Thyroid gland (tissue), 4 donors: ENCODE results near the gene TSGA10. TPM values are rescaled to one million over a fixed set of nuclear protein-coding genes. Genes with fewer than 3 reads are reported as not detected.
"Not testable (repeated sequence)": the region's sequence is repeated elsewhere in the genome, so short reads cannot be mapped to it uniquely, and the experiment has no call there.

Experiments used
- DNase-seq, 2 donors: peaks; one replicate each; pipeline ENCODE4 v3.0.0-alpha.2; 2019
- H3K27ac ChIP-seq, 3 donors: fragments of 200-600 bp; sonication (generic); 1 replicate in 2 of 3; 2 replicates in 1 of 3; pipeline ENCODE4 v1.5.1; 2016 to 2019; ENCODE audit warnings: mild to moderate bottlenecking in 1 of 3, moderate library complexity in 1 of 3
- H3K27me3 ChIP-seq: fragments of 200-600 bp; sonication (generic); one replicate; pipeline ENCODE4 v1.5.1; 2019
- H3K36me3 ChIP-seq, 2 donors: fragments of 200-600 bp; sonication (generic); one replicate each; pipeline ENCODE4 v1.5.1; 2016 to 2019
- H3K4me1 ChIP-seq, 2 donors: fragments of 200-600 bp; sonication (generic); one replicate each; pipeline ENCODE4 v1.5.1; 2017 to 2019
- H3K4me3 ChIP-seq, 3 donors: fragments of 200-600 bp; sonication (generic); replicated peaks in 1 of 3; 1 replicate in 2 of 3; 2 replicates in 1 of 3; pipeline ENCODE4 v1.5.1; 2016; ENCODE audit warnings: mild to moderate bottlenecking in 1 of 3
- H3K9me3 ChIP-seq: fragments of 200-600 bp; sonication (generic); one replicate; pipeline ENCODE4 v1.5.1; 2017
- CTCF ChIP-seq, 6 experiments: fragments of 200-600 bp in 3 of 6; fragments of 450-650 bp in 3 of 6; sonication (generic) in 3 of 6; IDR thresholded peaks; one replicate each; pipeline ENCODE4 v1.5.1; 2016 to 2019; ENCODE audit warnings: antibody characterized with exemption in 6 of 6, mild to moderate bottlenecking in 2 of 6, inconsistent platforms in 1 of 6, moderate library complexity in 1 of 6
- POLR2A ChIP-seq, 2 donors: fragments of 450-650 bp; IDR thresholded peaks; one replicate each; pipeline ENCODE4 v1.6.1; 2017; ENCODE audit warnings: antibody characterized with exemption in 2 of 2, mild to moderate bottlenecking in 2 of 2, moderate library complexity in 1 of 2
- WGBS, 2 donors: methylation state at CpG; one replicate each; pipeline ENCODE4 v1.1.5; 2017; 5-methylcytosine and 5-hydroxymethylcytosine counted together
- intact Hi-C: fragments of 100-400 bp; cut with DNase I; formaldehyde crosslinking; loops from one replicate; pipeline ENCODE4 v1.15.1; 2023
- total RNA-seq, 4 donors: library from RNA; depleted of rRNA; stranded (reverse); fragments of >200 nt; gene quantifications; one replicate each; pipeline ENCODE4 v1.2.3, GENCODE V29; 2016

The TSGA10 gene
- total RNA-seq, 4 donors from 2014 or later: 16.5 to 35.0 (median 30.7) TPM

DNA sequence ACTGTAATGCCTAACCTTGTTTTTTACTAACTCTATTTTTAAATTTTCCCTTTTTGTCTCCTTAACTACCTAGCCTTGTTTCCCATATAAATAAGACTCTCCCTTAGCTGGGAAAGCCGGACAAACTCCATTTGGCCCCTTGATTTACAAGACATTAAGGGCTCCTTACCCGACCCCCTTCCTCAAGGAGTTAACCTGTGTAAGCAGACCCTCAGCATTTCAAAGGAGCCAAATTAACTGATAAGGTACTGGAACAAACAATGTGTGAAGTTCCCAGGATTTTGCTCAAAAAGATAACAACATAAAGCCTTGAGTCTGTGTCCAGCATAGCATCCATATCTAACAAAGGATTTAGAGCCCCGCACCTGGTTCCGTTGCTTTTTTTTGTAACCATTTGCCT, 72.9 kb downstream of the TSGA10 start:
- H3K4me1 ChIP-seq: no peaks in the 10 kb centered on the region
- 67 to 70% methylated on average over 4 of the region's 4 CpGs for WGBS, 2 donors
- H3K4me3 ChIP-seq: no peak overlapping the region
- no peaks in the 10 kb centered on the region for H3K27me3 ChIP-seq
- H3K27ac ChIP-seq: no peak overlapping the region
- H3K36me3 ChIP-seq: no peaks in the 10 kb centered on the region
- TF ChIP-seq POLR2A (IDR thresholded peaks at IDR 0.05) (no peak), CTCF (IDR thresholded peaks at IDR 0.05) (no peak)
- intact Hi-C loops: no loop called here
- H3K9me3 ChIP-seq: no peaks in the 10 kb centered on the region
- DNase-seq: no peak

DNA sequence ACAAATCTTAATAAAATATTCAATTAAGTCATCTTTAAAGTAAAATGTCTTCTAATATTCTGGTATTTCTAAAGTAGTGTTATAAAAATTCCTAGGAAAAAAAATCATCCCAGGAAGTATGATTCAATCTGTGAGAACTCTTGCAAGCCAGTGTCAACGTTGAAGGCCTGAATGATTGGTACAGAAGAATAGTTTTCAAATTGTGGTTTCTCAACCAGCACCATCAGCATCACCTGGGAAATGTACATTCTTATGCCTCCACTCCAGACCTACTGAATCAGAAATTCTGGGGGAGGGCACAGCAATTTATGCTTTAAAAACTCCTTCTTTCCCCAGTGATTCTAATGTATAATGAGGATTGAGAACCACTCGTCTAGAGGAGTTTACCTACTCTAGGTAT, 75.5 kb downstream of the TSGA10 start:
- DNase-seq: no peak
- no peaks in the 10 kb centered on the region for H3K36me3 ChIP-seq
- no peaks in the 10 kb centered on the region for H3K9me3 ChIP-seq
- H3K27ac ChIP-seq: no peak overlapping the region
- 28 to 46% methylated on average over 2 of the region's 2 CpGs for WGBS, 2 donors
- H3K4me3 ChIP-seq: no peak overlapping the region
- H3K27me3 ChIP-seq: no peaks in the 10 kb centered on the region
- intact Hi-C loops: no loop called here
- no peaks in the 10 kb centered on the region for H3K4me1 ChIP-seq
- TF ChIP-seq POLR2A (IDR thresholded peaks at IDR 0.05) (no peak), CTCF (IDR thresholded peaks at IDR 0.05) (no peak)

GRCh38 chr2:99072551-99072950, 82.2 kb downstream of the TSGA10 start:
- no peak for DNase-seq
- TF ChIP-seq POLR2A (IDR thresholded peaks at IDR 0.05) (no peak), CTCF (IDR thresholded peaks at IDR 0.05) (no peak)
- intact Hi-C loops: no loop called here
- Histone ChIP-seq H3K4me1 (no peaks in the 10 kb centered on the region), H3K4me3 (no peak overlapping the region), H3K27me3 (no peaks in the 10 kb centered on the region), H3K36me3 (no peaks in the 10 kb centered on the region), H3K9me3 (no peaks in the 10 kb centered on the region), H3K27ac (peak overlapping the region in 1 of 3 donors; percentile 20)
- WGBS, 2 donors: 32 to 51% methylated on average over 1 of the region's 1 CpG

DNA sequence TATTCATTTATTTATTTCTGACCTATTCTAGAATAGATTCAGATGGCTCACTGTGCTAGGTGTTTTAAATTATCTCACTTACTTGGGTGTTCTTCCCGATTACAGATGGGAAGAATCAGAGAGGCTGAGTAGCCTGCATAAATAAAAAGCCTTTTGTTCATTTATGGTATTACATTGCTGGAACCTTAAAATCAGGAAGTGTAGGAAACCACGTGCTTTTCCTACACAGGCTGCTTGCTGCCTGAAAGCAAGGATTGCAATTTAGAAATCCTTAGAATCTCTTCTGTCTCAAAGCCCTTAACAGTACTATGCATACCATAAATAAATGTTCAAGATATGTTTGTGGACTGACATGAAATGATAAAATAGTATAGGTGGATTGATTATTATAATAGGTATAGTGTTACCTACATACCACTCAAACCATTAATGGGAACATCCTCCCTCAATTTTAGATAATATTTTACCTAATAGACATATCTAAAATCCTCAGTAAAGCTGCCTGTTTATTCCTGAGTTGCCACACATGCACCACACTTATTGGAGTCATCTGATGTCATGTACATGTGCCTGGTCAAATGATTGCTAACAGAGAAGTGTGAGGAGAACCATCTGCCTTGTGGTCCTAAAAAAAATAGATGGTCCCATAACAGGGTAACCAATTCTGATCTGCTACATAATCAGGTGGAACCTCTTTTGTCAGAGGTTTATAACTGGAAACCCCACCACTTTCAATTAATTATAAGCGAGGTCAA, 86.7 kb downstream of the TSGA10 start:
- intact Hi-C loops: no loop called here
- no peak for DNase-seq
- WGBS, 2 donors: 81 to 84% methylated on average over 3 of the region's 3 CpGs
- TF ChIP-seq POLR2A (IDR thresholded peaks at IDR 0.05): no peak
- TF ChIP-seq CTCF (IDR thresholded peaks at IDR 0.05): no peak
- Histone ChIP-seq H3K4me3 (no peak overlapping the region), H3K27ac (no peak overlapping the region), H3K9me3 (no peaks in the 10 kb centered on the region), H3K4me1 (no peaks in the 10 kb centered on the region), H3K36me3 (no peaks in the 10 kb centered on the region), H3K27me3 (no peaks in the 10 kb centered on the region)

DNA sequence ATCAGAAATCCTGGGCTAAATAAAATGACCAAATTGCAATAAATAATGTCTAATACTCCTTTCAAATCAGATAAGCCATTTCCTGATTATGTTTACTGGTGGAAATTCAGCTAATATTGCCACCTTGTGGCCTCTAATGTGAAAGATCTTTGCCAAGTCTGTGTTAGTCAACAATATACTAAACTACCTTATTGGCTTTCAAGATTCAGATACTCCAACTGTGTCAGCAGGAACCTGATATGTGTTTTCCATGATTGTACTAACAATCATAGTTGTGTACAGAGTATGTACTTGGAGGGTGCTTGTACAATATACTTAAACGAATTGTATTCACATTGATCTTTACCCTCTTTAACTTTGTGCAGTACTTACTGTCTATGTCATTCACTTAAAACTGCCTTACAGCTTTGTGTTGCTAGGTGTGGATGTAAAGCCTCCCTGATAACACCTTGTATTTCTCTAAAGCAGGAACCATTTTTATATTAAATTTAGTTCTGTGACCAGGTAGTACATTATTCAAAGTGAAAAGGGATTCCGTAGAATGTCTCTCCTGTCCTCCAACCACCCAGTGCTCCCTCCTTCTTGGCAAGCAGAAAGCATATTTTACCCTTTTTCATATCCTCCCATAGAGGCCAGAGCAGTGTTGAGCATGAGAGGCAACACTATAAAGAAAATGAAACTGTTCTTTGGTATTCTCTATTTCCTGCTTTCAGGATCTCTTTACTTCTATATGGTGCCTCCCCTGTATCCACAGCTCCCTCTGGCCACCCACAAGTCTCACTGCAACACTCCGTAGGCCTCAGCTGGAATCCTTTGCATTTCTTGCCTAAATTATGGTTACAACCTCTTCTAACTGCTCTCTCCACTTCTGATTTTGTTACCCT, 88.4 kb downstream of the TSGA10 start:
- no peaks in the 10 kb centered on the region for H3K27me3 ChIP-seq
- no peak for DNase-seq
- no peak overlapping the region for H3K4me3 ChIP-seq
- H3K9me3 ChIP-seq: no peaks in the 10 kb centered on the region
- WGBS, 2 donors: 36 to 38% methylated on average over 3 of the region's 3 CpGs
- peak in 4 of 6 experiments; percentile 26 to 61 (median 55) for TF ChIP-seq CTCF (IDR thresholded peaks at IDR 0.05)
- no peak for TF ChIP-seq POLR2A (IDR thresholded peaks at IDR 0.05)
- H3K36me3 ChIP-seq: no peaks in the 10 kb centered on the region
- H3K27ac ChIP-seq: no peak overlapping the region
- H3K4me1 ChIP-seq: no peaks in the 10 kb centered on the region
- intact Hi-C loops: no loop called here

DNA sequence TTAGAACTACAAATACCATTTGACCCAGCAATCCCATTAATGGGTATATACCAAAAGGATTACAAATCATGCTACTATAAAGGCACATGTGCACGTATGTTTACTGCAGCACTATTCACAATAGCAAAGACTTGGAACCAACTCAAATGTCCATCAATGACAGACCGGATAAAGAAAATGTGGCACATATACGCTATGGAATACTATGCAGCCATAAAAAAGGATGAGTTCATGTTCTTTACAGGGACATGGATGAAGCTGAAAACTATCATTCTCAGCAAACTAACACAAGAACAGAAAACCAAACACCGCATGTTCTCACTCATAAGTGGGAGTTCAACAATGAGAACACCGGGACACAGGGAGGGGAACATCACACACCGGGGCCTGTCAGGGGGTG, 105.6 kb downstream of the TSGA10 start:
- H3K27me3 ChIP-seq, H3K9me3 ChIP-seq, H3K36me3 ChIP-seq, DNase-seq, intact Hi-C loops, H3K27ac ChIP-seq, H3K4me3 ChIP-seq, H3K4me1 ChIP-seq: not testable (repeated sequence)
- WGBS, 2 donors: 96 to 100% methylated on average over 6 of the region's 6 CpGs

DNA sequence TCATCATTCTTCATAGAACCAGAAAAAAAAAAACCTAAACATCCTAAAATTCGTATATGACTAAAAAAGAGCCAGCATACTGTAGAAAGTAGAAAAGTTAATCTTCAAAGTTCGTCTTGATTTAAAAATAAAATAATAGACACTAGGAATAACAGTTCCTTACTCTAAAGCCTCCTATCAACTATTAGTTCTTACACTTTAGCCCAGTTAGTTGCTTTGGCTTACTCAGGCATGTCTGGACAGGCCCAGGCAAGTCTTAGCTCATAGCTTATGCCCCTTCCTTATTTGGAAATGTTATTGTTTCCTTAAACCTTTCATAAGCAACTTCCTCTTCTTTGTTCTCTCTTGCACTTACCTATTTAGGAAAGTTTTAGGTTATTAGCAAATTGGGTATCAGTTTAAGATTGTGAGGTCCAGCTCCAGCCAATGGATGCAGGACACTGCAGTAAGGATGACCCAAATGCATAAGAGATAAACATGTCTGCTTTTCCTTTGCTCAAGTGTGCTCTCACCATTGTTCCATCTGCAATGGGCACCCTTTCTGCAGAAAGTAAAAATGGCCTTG, 113.9 kb downstream of the TSGA10 start:
- H3K27me3 ChIP-seq, H3K9me3 ChIP-seq, H3K36me3 ChIP-seq, intact Hi-C loops, H3K4me3 ChIP-seq, H3K27ac ChIP-seq, DNase-seq, H3K4me1 ChIP-seq: not testable (repeated sequence)
- WGBS, 2 donors: 87% methylated on average over 2 of the region's 2 CpGs
